AG20443 (cell line): ENCODE measurements around the gene MOB3C.

ENCODE experiments used
- DNase-seq: peaks from one replicate; pipeline ENCODE4 v3.0.0; 2012; ENCODE audit warnings: low spot score, mixed read lengths

MOB3C gene

DNA sequence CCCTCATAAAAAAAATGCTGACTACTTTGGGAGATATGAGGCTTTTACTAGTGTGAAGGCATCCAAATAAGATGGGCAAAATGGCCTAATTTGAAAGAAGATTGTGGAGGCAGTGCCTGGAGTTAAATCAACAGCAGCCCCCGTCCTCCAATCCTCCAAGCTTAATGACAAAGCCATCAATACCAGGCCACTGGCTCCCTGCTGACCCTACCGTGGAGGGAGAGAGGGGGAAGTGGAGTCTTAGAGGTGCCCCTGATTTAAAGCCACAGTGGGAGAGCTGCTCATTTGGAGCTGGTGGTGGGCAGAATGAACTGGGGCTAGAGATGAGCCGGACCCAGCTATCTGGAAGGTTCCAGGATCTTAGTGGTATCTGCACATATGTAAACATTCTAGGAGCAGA is 40.8 kb downstream of the MOB3C start:
- DNase-seq = no peak

DNA sequence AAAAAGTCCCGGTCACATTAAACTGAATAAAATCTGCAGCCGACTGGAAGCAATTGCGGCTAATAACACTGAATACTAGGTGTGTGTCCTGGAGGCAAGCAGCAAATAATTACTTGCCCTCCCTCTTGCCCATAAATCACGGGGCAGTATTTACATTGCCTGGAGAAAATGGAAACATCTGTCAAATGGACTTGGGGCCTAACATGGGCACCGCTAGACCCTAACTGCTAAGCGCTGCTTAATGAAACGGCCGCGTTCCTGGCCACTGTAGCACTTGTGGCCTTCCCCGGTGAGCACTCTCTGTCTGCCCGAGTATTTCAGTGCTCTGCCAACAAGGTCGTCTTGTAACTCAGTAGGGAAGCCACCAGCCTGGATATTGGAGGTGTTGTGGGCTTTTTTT is 41.3 kb downstream of the MOB3C start:
- DNase-seq = no peak

DNA sequence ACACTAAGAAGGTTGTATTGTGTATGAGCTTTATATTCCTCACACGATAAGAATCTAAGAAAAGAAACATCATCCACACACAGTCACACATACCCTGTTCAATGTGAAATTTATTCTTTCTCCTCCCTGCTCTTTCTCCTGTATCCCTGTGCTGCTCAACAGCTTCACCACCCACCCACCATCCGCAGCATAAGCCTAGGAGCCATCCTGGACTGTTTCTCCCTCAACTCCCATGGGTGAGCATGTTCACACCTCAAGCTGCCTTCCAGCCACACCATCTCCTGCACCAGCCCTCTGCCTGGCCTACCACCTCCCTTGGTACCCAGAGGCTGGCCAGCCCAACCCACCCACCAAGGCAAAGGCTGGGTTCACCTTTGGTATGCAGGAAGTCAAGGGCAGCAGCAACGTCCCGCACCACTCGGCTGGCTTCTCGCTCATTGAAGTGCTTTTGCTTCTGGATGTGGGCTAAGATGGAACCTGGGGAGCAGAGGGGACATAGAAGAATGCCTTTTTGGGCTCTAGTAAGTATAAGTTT is 44.9 kb downstream of the MOB3C start:
- DNase-seq = no peak

DNA sequence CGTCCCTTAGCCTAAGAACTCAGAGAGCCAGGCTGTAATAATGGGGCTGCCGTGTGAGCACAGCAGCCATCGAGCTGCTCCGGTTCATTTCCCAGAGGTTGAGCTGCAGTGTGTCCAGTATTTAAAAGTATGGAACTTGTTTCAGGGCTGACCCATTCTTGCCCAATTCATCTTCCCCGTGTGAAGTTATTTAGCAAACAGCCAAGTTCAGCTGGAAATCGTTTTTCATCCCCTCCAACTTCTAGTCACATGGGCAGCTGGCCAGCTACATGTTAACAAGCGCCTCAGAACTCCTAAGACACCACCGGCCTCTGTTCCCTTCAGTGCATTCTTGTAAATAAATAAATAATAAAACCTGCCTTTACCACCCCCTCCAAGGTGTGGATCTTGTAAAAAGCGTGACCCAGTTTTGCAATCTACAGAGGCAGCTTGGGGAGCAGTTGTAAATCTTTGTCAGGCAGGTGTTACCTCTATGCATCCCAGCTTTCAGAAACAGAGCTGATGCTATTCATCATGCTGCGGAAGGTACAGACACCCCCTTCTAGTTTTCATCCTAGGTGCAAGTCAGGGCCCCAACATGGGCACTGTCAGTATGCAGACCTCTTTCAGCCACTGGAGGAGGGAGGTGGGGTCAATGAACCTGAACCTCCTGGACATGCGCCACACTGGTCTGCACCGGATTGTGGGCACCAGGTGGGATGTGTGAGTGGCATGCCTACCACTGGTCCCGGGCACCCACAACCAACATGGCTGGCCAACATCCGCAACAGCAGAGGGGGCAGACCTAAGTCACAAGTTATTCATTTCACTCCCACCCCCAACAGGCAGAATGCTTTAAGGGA is 46.5 kb downstream of the MOB3C start:
- DNase-seq = no peak

DNA sequence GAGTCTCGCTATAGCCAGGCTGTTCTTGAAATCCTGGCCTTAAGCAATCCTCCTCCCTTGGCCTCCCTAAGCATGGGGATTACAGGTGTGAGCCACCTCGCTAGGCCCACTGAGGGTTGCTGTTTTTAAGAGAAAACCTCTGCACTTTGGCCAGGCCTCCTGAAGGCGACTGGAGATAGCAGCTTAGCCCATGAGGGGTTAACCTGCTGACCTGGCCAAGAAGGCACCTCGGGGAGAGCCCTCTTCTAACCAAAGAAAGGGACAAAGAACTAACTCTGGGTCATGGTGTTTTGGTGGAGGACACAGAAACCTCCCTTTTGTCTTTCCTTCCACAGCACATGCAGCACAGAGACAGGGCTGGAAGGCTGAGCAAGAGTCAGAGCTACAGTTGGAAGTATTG is 47.5 kb downstream of the MOB3C start:
- no peak for DNase-seq

DNA sequence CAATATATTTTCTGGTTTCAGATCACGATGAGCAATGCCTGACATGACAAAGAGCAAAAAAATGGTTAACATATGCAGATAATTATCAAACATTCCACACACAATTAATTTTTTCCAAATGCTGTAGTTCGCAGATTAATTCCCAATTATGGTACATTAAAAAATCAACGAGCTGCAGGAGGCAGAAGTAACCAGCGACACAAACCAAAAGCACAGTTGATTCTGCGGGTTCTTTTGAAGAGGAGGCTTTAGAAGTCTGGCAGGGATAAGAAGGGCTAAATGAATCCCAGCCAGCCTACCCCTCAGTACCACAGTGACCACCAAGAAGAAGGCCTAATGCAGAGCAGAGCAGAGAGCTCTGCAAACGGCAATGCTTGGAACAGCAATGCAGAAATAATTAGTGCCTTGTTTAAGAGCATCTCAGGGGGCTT is 48.1 kb downstream of the MOB3C start:
- DNase-seq = no peak

DNA sequence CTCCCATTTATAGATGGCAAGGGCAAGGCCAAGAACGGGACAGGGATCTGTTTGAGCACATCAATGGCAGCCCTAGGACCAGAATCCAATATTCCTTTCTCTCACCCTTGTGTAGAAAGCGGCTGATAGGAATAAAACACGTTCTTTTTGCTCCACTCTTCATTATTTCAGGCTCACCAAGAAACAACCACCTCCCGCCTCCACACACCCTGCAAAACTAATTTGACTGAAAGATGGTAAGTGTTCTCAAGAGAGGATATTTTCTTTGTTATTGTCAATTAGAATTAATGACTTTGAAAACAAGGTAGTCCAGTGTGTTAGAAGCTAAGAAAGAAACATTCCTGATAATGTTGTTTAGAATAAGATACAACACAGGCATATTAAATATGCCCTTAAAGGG is 53.3 kb downstream of the MOB3C start:
- DNase-seq = no peak

- no peak for DNase-seq
These were observed 54.1 kb downstream of the MOB3C start for GRCh38 chr1:46562498-46562897.

- DNase-seq = no peak
These were observed 57.6 kb downstream of the MOB3C start for GRCh38 chr1:46558966-46559365.

DNA sequence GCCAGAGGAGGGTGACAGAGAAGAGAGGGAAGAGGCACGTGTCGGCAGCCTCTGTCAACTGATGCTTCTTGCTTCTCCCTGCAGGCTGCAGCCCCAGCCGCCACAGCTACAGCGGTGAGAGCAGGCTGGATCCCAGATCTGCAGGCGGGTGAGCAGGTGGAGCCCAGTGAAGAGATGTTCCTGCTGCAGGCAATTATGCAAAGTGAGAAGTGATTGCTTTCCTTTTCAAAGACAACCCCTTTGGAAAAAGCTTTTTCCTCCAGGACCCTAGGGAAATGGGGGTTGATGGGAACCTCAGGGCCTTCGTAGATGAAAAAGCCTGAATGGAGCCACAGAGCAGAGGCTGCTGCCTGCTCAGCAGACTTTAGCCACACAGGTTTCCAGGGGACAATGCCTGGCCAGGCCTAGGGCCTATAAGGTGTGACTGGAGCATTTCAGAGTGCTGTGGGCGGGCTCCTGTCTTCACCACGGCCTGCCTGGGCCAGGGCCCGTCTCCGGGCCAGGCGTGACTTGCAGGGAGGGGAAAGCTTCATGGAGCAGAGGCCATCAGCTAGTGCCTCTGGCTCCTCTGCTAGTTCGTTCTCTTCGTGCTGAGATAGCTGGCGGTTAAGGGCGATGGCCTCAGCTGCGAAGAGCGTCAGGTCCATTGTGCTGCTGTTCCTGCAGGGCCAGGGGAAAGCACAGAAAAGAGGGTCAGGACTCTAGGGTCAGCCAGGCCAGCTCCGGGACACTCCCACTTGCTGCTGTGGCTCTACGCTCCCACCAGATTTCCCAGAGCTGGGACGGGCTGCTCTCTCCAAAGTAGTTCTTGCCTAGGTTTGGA is 58.3 kb downstream of the MOB3C start:
- DNase-seq = no peak
